Sigmoid colon (tissue), 4 donors: ENCODE measurements around the gene SF3A1.

Experiments used
- CTCF ChIP-seq, 4 experiments: fragments of 450-650 bp in 3 of 4; fragments of 200-600 bp in 1 of 4; IDR thresholded peaks; one replicate each; pipeline ENCODE4 v1.5.1; 2016 to 2019; ENCODE audit warnings: antibody characterized with exemption in 4 of 4, mild to moderate bottlenecking in 3 of 4, moderate library complexity in 2 of 4
- EP300 ChIP-seq, 4 donors: sonication (generic); formaldehyde crosslinking; IDR thresholded peaks; one replicate each; pipeline ENCODE4 v1.6.1; 2017; ENCODE audit warnings: antibody characterized with exemption in 4 of 4
- POLR2A ChIP-seq, 2 donors: fragments of 450-650 bp; IDR thresholded peaks; one replicate each; pipeline ENCODE4 v1.6.1; 2016; ENCODE audit warnings: antibody characterized with exemption in 2 of 2, mild to moderate bottlenecking in 2 of 2, moderate library complexity in 2 of 2
- POLR2AphosphoS5 ChIP-seq, 4 donors: sonication (generic); formaldehyde crosslinking; IDR thresholded peaks; one replicate each; pipeline ENCODE4 v1.6.1; 2017; ENCODE audit warnings: antibody characterized with exemption in 4 of 4

GRCh38 chr22:30405731-30406130 is 49.0 kb upstream of the SF3A1 start:
- TF ChIP-seq POLR2A (IDR thresholded peaks at IDR 0.05) (no peak), CTCF (IDR thresholded peaks at IDR 0.05) (no peak), POLR2AphosphoS5 (IDR thresholded peaks at IDR 0.05) (no peak), EP300 (IDR thresholded peaks at IDR 0.05) (no peak)
